Karpas-422 (cell line): ENCODE measurements around the gene RBM47. TPM values are rescaled to one million over a fixed set of nuclear protein-coding genes. Genes with fewer than 3 reads are reported as not detected.

Experiments
- DNase-seq: peaks from one replicate; pipeline ENCODE4 v3.0.0-alpha.2; 2015
- H2AFZ ChIP-seq: fragments of 200-600 bp; sonication (generic); 2 replicates; pipeline ENCODE4 v1.6.1; 2014; ENCODE audit warnings: antibody characterized with exemption, low read length, mixed read lengths
- H3K27ac ChIP-seq: fragments of 200-600 bp; sonication (generic); 2 replicates; pipeline ENCODE4 v1.5.1; 2014; ENCODE audit warnings: mild to moderate bottlenecking, low read length, moderate library complexity
- H3K27me3 ChIP-seq: fragments of 200-600 bp; sonication (generic); 2 replicates; pipeline ENCODE4 v1.6.1; 2014; ENCODE audit warnings: low read length, mixed read lengths
- H3K36me3 ChIP-seq: fragments of 200-600 bp; sonication (generic); 2 replicates; pipeline ENCODE4 v1.6.1; 2014; ENCODE audit warnings: low read length, mixed read lengths; ENCODE audit not compliant: insufficient read depth
- H3K4me1 ChIP-seq: fragments of 200-600 bp; sonication (generic); 2 replicates; pipeline ENCODE4 v1.6.1; 2014; ENCODE audit warnings: mild to moderate bottlenecking, low read length, mixed read lengths
- H3K4me2 ChIP-seq: fragments of 200-600 bp; sonication (generic); 2 replicates; pipeline ENCODE4 v1.6.1; 2014; ENCODE audit warnings: low read length, low read depth, mild to moderate bottlenecking; ENCODE audit not compliant: poor library complexity, severe bottlenecking
- H3K4me3 ChIP-seq: fragments of 200-600 bp; sonication (generic); 2 replicates; pipeline ENCODE4 v1.5.1; 2014; ENCODE audit warnings: mild to moderate bottlenecking, antibody characterized with exemption, low read length, mixed read lengths
- H3K79me2 ChIP-seq: fragments of 200-600 bp; sonication (generic); 2 replicates; pipeline ENCODE4 v1.6.1; 2014; ENCODE audit warnings: mild to moderate bottlenecking, low read length, mixed read lengths
- H3K9ac ChIP-seq: fragments of 200-600 bp; sonication (generic); 2 replicates; pipeline ENCODE4 v1.6.0; 2014; ENCODE audit warnings: low read length
- H3K9me2 ChIP-seq: fragments of 200-600 bp; sonication (generic), shearing (Covaris generic); replicated peaks from 2 replicates; pipeline ENCODE4 v1.6.0; 2014; ENCODE audit warnings: mild to moderate bottlenecking, low read length, moderate library complexity; ENCODE audit not compliant: insufficient read depth
- H3K9me3 ChIP-seq: fragments of 300-700, 200-600 bp; sonication (generic); 2 replicates; pipeline ENCODE4 v1.6.1; 2014; ENCODE audit warnings: low read length, mixed read lengths
- H4K20me1 ChIP-seq: fragments of 200-600 bp; sonication (generic); 2 replicates; pipeline ENCODE4 v1.6.1; 2014; ENCODE audit warnings: mild to moderate bottlenecking, antibody characterized with exemption, low read length, low read depth; ENCODE audit not compliant: insufficient read depth
- total RNA-seq: library from RNA; depleted of rRNA; stranded (reverse); fragments of >200 nt; shearing (Covaris generic); gene quantifications from 2 replicates; pipeline ENCODE4 v1.2.3, GENCODE V29; 2014; ENCODE audit warnings: low replicate concordance

The RBM47 gene
- total RNA-seq, 1 experiment from 2014 or later = not detected

GRCh38 chr4:40473578-40474388 lies 155.9 kb downstream of the RBM47 start:
- no peaks in the 10 kb centered on the region for H4K20me1 ChIP-seq
- H3K9me3 ChIP-seq = no peaks in the 10 kb centered on the region
- DNase-seq = no peak
- H3K4me1 ChIP-seq = no peaks in the 10 kb centered on the region
- no peaks in the 10 kb centered on the region for H3K9me2 ChIP-seq
- no peaks in the 10 kb centered on the region for H3K36me3 ChIP-seq
- no peak overlapping the region for H3K4me2 ChIP-seq
- no peaks in the 10 kb centered on the region for H3K79me2 ChIP-seq
- H2AFZ ChIP-seq = no peak overlapping the region
- no peak overlapping the region for H3K4me3 ChIP-seq
- no peaks in the 10 kb centered on the region for H3K27me3 ChIP-seq
- no peak overlapping the region for H3K27ac ChIP-seq
- H3K9ac ChIP-seq = no peak overlapping the region

GRCh38 chr4:40471923-40472322 lies 157.7 kb downstream of the RBM47 start:
- Histone ChIP-seq H2AFZ (no peak overlapping the region), H3K27me3 (no peaks in the 10 kb centered on the region), H3K4me2 (no peak overlapping the region), H3K27ac (no peak overlapping the region), H3K9me3 (no peaks in the 10 kb centered on the region), H3K4me1 (no peaks in the 10 kb centered on the region), H3K4me3 (no peak overlapping the region), H3K36me3 (no peaks in the 10 kb centered on the region), H3K9ac (no peak overlapping the region), H3K79me2 (no peaks in the 10 kb centered on the region), H4K20me1 (no peaks in the 10 kb centered on the region), H3K9me2 (no peaks in the 10 kb centered on the region)
- no peak for DNase-seq

DNA sequence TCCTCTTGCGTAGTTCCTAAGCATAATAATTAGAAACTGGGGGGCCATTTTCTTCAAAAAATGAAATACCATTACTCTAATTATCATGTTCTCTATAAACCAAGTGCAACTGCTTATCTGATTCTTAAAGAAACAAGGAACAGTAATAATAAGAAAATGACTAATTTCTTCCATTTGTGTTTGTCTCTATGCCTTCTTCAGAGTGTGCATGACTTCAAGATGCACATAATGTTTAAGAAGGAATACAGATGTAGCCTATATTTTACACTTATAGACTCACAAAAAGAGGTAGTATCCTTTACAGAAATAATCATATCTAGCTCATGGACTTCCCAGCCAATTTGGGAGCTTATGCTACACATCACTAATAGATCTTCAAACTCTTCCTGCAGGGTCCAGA lies 162.9 kb downstream of the RBM47 start:
- H3K4me2 ChIP-seq = no peak overlapping the region
- H3K27ac ChIP-seq = no peak overlapping the region
- no peak overlapping the region for H3K9ac ChIP-seq
- no peaks in the 10 kb centered on the region for H3K9me3 ChIP-seq
- no peak for DNase-seq
- no peaks in the 10 kb centered on the region for H3K27me3 ChIP-seq
- H4K20me1 ChIP-seq = no peaks in the 10 kb centered on the region
- no peaks in the 10 kb centered on the region for H3K36me3 ChIP-seq
- no peaks in the 10 kb centered on the region for H3K79me2 ChIP-seq
- H3K4me3 ChIP-seq = no peak overlapping the region
- no peak overlapping the region for H2AFZ ChIP-seq
- H3K9me2 ChIP-seq = no peaks in the 10 kb centered on the region
- no peaks in the 10 kb centered on the region for H3K4me1 ChIP-seq

- no peaks in the 10 kb centered on the region for H3K27me3 ChIP-seq
- no peak overlapping the region for H2AFZ ChIP-seq
- no peaks in the 10 kb centered on the region for H3K79me2 ChIP-seq
- H3K9me2 ChIP-seq = no peaks in the 10 kb centered on the region
- H3K4me3 ChIP-seq = no peak overlapping the region
- H4K20me1 ChIP-seq = no peaks in the 10 kb centered on the region
- no peaks in the 10 kb centered on the region for H3K4me1 ChIP-seq
- no peaks in the 10 kb centered on the region for H3K36me3 ChIP-seq
- H3K9ac ChIP-seq = no peak overlapping the region
- no peak overlapping the region for H3K4me2 ChIP-seq
- no peak for DNase-seq
- no peaks in the 10 kb centered on the region for H3K9me3 ChIP-seq
- H3K27ac ChIP-seq = no peak overlapping the region
Measured at GRCh38 chr4:40462326-40462725, 167.3 kb downstream of the RBM47 start.

DNA sequence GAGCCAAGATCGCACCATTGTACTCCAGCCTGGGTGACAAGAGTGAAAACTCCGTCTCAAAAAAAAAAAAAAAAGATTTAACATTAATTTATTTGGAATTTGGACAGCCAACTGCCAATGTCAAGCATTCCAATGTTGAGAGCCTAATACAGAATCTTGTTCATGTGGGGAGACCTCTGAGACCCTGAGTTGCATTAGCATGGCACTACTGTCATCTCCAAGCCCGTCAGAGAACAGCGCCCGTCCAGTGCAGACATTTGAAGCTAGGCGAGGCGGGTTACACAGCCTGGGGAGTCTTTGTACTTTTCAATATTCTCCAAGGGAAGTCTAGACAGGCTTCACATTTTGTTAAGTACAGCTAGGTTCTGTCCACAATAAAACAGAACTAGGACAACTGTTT lies 167.8 kb downstream of the RBM47 start:
- Histone ChIP-seq H3K79me2 (no peaks in the 10 kb centered on the region), H4K20me1 (no peaks in the 10 kb centered on the region), H3K27me3 (no peaks in the 10 kb centered on the region), H2AFZ (no peak overlapping the region), H3K36me3 (no peaks in the 10 kb centered on the region), H3K9ac (no peak overlapping the region), H3K9me2 (no peaks in the 10 kb centered on the region), H3K4me1 (no peaks in the 10 kb centered on the region), H3K9me3 (no peaks in the 10 kb centered on the region), H3K4me2 (no peak overlapping the region), H3K4me3 (no peak overlapping the region), H3K27ac (no peak overlapping the region)
- no peak for DNase-seq

- H3K4me2 ChIP-seq = no peak overlapping the region
- no peaks in the 10 kb centered on the region for H3K36me3 ChIP-seq
- H3K27me3 ChIP-seq = no peaks in the 10 kb centered on the region
- DNase-seq = no peak
- no peaks in the 10 kb centered on the region for H3K9me2 ChIP-seq
- no peak overlapping the region for H2AFZ ChIP-seq
- no peaks in the 10 kb centered on the region for H4K20me1 ChIP-seq
- H3K79me2 ChIP-seq = no peaks in the 10 kb centered on the region
- no peak overlapping the region for H3K9ac ChIP-seq
- no peak overlapping the region for H3K27ac ChIP-seq
- no peaks in the 10 kb centered on the region for H3K9me3 ChIP-seq
- no peak overlapping the region for H3K4me3 ChIP-seq
- H3K4me1 ChIP-seq = no peaks in the 10 kb centered on the region
Measured at GRCh38 chr4:40461062-40461461, 168.6 kb downstream of the RBM47 start.

- Histone ChIP-seq H3K9ac (no peak overlapping the region), H3K9me3 (no peaks in the 10 kb centered on the region), H3K27ac (no peak overlapping the region), H3K4me2 (no peak overlapping the region), H3K4me3 (no peak overlapping the region), H3K4me1 (no peaks in the 10 kb centered on the region), H3K9me2 (no peaks in the 10 kb centered on the region), H2AFZ (no peak overlapping the region), H3K27me3 (no peaks in the 10 kb centered on the region), H3K36me3 (no peaks in the 10 kb centered on the region), H4K20me1 (no peaks in the 10 kb centered on the region), H3K79me2 (no peaks in the 10 kb centered on the region)
- no peak for DNase-seq
Measured at GRCh38 chr4:40458683-40459082, 171.0 kb downstream of the RBM47 start.

GRCh38 chr4:40458109-40458508 lies 171.6 kb downstream of the RBM47 start:
- Histone ChIP-seq H3K9ac (no peak overlapping the region), H3K4me3 (no peak overlapping the region), H3K4me1 (no peaks in the 10 kb centered on the region), H2AFZ (no peak overlapping the region), H3K9me3 (no peaks in the 10 kb centered on the region), H4K20me1 (no peaks in the 10 kb centered on the region), H3K36me3 (no peaks in the 10 kb centered on the region), H3K4me2 (no peak overlapping the region), H3K79me2 (no peaks in the 10 kb centered on the region), H3K9me2 (no peaks in the 10 kb centered on the region), H3K27ac (no peak overlapping the region), H3K27me3 (no peaks in the 10 kb centered on the region)
- no peak for DNase-seq
